Cardiac ventricle fibroblast (primary cell): Measurements from ENCODE around the gene RSBN1L. TPM values are rescaled to one million over a fixed set of nuclear protein-coding genes. Genes with fewer than 3 reads are reported as not detected.

Experiments
- total RNA-seq: library from RNA; depleted of rRNA; stranded (reverse); fragments of >200 nt; gene quantifications from 2 replicates; pipeline ENCODE4 v1.2.3, GENCODE V29; 2015

Gene RSBN1L
- 13.1 and 13.7 TPM in 2 replicates for total RNA-seq

DNA sequence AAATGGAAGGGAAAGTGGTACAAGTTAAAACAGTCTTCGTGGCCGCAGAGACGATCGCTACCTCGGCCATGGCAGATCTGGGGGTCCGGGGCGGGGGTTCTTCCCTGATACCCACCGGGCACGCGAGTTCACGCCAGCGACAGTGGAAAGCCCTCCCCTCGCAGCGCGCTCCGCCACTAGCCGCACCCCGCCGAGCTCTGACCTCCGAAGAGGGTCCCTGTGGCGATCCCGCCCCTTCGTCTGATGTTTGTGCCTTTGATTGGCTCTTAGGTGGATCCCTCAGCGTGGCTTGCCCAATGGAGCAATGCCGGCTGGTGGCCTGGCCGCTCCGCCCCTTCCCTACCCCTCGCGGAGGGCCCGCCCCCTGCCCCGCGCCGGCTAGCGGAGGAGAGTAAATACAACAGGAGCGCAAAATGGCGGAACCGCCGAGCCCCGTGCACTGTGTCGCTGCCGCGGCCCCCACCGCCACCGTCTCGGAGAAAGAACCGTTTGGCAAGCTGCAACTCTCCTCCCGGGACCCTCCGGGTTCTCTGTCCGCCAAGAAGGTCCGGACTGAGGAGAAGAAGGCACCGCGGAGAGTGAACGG lies at the start of gene RSBN1L:
Gene RSBN1L, plus strand, starts transcription at position 403 of the 586 bp plus-strand sequence. Its CDS starts 11 bp downstream, at position 414.

DNA sequence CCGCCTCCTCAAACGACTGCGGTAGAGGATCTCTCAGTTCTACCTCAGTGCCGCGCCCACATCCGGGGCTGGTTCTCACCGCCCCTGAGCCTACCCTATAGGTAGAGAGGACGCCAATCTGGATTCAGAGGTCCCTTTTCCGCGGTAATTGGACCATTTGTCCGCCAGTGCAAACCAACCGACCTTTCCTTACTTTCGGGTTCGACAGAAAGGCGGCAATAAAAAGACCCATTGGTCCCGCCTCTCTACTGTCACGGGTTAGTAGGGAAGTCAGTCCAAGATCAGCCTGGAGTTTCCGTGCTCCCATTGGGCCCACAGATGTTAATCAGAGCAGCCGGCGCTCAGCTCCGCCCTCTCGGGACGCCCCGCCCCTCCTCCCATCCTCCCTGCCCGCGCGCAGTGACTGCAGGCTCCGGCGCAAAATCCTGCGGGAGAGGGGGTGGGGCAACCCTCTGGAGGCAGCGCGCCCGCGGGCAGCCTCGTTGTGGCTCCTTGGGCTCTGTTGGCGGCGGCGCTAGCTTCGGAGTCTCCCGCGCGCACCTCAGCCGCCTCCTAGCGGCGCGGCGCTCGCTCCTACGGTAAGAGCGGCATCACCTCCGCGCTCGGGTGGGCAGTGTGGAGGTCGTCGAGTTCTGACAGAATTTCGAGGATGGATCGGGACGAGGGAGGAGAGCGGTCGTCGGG lies 102.3 kb downstream of the RSBN1L start, which contains the start of the genes PHTF2 and TMEM60:
Gene PHTF2, plus strand, starts transcription at position 380 of the 684 bp plus-strand sequence.
Gene TMEM60, minus strand, starts transcription at position 41 of the 684 bp plus-strand sequence. CDS start 4,061 bp downstream, outside the sequence.

Other genes starting within 250 kb of the RSBN1L start
- 46.0 and 48.7 TPM in 2 replicates for gene PTPN12, start 159.2 kb upstream of the RSBN1L start, total RNA-seq
- gene TMEM60, start 102.0 kb downstream of the RSBN1L start, total RNA-seq, result 10.0 and 17.4 TPM in 2 replicates
- 10.5 and 12.3 TPM in 2 replicates for gene PHTF2, start 102.3 kb downstream of the RSBN1L start, total RNA-seq